Erythroblast (primary cell): ENCODE results near the gene SOD2.
"Not testable (repeated sequence)": the region's sequence is repeated elsewhere in the genome, so short reads cannot be mapped to it uniquely, and the experiment has no call there.

ENCODE experiments used
- DNase-seq, 2 experiments: peaks; one replicate each; lab custom pipeline; 2025; lab: John Stamatoyannopoulos, UW
- GATA1 ChIP-seq: IDR thresholded peaks from 2 replicates; pipeline ENCODE4 v1.6.1; 2011; ENCODE audit warnings: low read depth, mild to moderate bottlenecking, control low read depth, low read length, moderate library complexity
- POLR2A ChIP-seq: IDR thresholded peaks from 2 replicates; pipeline ENCODE4 v1.6.1; 2011; ENCODE audit warnings: mild to moderate bottlenecking, low read length

SOD2 gene

DNA sequence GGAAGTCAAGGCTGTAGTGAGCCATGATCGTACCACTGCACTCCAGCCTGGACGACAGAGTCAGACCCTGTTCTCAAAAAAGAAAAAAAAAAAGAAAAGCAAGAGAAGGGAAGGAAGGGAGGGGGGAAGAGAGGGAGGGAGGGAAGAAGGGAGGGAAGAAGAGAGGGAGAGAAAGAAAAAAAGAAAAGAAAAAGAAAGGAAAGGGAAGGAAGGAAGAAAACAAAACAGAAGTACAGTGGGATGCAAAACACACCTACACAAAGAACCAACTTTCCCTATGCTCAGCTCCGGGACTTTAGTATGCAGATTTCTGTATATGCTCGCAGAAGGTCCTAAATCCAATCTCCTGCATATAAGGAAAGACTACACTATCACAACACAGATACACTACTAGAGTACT is 31.7 kb upstream of the SOD2 start:
- no peak for TF ChIP-seq POLR2A
- no peak for TF ChIP-seq GATA1
- DNase-seq: no peak

DNA sequence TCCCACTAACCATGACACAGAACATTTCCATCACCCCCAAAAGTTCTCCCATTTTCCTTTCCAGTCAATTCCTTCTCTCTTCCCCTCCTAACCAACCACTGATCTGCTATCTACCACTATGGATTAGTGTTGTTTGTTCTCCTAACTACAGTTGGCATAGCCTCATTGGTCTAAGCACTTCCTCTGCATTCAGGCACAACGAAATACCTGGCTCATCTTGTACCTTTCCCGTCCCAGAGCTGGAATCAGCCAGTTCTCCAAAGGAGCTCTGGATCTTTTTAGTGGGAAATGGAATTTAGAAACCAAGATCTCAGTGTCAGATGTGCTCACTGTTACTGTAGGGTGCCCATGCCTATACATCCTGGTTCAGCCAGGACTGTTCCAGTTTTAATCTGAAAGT is 30.2 kb upstream of the SOD2 start:
- no peak for TF ChIP-seq POLR2A
- no peak for TF ChIP-seq GATA1
- DNase-seq: no peak

- TF ChIP-seq POLR2A: no peak
- no peak for TF ChIP-seq GATA1
- no peak for DNase-seq
Measured at GRCh38 chr6:159722655-159723054, 29.6 kb upstream of the SOD2 start.

DNA sequence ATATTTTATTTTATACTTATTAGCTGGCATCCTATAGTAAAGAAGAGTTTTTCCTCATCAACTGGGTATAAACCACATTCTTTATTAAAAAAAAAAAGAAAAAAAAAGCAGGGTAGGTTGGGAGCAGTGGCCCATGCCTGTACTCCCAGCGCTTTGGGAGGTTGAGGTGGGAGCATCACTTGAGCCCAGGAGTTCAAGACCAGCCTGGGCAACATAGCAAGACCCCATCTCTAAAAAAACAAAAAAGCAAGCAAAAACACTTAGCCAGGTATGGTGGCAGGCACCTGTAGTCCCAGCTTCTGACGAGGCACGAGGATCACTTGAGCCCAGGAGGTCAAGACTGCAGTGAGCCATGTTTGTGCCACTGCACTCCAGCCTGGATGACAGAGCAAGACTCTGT is 28.9 kb upstream of the SOD2 start:
- DNase-seq: not testable (repeated sequence)

DNA sequence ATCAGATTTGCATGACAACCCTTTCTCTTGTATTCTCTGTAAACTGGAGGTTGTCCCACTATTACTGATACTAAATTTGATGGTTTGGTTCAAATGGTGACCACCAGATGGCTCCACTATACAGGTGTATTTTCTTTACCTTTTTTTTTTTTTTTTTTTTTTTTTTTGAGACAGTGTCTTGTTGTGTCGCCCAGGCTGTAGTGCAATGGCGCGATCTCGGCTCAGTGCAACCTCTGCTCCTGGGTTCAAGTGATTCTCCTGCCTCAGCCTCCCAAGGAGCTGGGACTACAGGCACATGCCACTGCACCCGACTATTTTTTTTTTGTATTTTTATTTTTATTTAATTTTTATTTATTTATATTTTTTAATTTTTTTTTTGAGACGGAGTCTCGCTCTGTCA is 27.7 kb upstream of the SOD2 start:
- TF ChIP-seq GATA1: no peak
- TF ChIP-seq POLR2A: no peak
- peak; percentile 42 to 69 for DNase-seq

- no peak for DNase-seq
- TF ChIP-seq POLR2A (no peak), GATA1 (no peak)
Measured at GRCh38 chr6:159719287-159719686, 26.2 kb upstream of the SOD2 start.

- no peak for DNase-seq
- TF ChIP-seq GATA1 (no peak), POLR2A (no peak)
Measured at GRCh38 chr6:159718634-159719033, 25.6 kb upstream of the SOD2 start.

- TF ChIP-seq GATA1 (no peak), POLR2A (no peak)
- no peak for DNase-seq
Measured at GRCh38 chr6:159716247-159717096, 23.4 kb upstream of the SOD2 start.

DNA sequence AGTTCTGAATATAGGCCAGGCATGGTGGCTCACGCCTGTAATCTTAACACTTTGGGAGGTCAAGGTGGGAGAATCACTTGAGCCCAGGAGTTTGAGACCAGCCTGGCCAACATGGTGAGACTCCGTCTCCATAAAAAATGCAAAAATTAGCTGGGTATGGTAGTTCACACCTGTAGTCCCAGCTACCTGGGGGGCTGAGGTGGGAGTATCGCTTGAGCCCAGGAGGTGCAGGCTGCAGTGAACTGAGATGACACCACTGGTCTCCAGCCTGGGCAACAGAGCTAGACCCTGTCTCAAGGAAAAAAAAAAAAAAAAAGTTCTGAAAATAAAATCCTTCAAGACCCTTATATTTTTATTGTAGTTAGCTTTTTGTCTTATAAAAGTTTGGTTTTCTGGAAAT is 22.6 kb upstream of the SOD2 start:
- TF ChIP-seq GATA1: no peak
- no peak for TF ChIP-seq POLR2A

DNA sequence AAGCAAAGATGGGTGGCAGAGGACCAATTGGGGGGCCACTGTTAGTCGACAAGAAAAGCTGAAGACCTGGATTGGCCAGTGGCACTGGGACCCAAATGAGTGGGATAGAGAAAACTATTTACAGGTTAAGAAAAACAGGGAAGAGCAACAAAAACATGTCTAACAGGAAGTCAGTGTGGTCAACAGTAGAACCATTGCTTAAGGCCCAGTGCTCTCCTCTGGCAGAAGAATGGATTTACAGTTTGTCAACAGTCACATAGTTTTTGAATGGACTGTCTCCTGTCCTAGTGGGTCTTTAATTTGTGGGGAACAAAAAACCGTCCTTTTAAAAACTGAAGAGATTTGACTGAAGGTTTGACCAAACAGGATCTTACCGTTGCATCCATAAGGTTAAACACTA is 22.1 kb upstream of the SOD2 start:
- TF ChIP-seq GATA1 (no peak), POLR2A (no peak)
- no peak for DNase-seq

More for the DNA sequence above, 22.6 kb upstream of the SOD2 start:
- DNase-seq: no peak

DNA sequence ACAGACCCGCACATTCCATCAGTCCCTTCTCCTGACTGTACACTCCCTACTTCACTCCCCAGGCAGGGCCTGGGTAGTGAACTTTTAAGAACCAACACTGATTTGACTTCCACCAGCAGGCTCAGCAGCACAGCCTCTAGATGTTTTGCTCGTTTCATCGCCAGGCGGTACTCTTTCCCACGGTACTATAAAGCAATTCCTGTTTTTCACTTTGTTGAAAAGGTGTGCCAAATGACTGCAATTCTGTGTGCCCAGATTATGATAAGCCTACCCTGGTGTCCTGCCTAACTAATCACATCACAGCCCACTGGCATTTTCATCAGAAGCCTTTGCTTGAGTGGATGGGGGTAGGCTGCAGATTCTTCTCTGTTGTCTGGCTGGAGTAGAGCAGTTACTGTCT is 21.4 kb upstream of the SOD2 start:
- no peak for DNase-seq

DNA sequence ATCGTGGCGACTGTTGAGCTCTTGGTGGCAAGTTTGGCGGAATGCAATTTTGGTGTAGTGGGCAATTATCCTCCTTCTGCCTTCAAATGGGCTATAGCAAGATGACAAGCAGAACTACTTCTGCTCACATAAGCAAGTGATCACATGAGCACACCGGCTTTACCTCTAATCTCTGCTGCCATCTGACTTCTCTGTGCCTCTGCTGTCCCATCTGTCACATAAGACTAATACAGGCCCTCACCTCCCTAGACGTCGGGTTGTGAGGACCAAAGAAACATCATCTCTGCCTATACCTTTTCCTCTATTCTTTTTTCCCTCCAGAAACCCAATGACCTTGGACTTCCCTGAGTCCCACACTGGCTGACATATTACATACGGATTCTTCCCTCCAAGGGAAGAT is 20.9 kb upstream of the SOD2 start:
- no peak for DNase-seq
- TF ChIP-seq POLR2A (no peak), GATA1 (no peak)

More for the DNA sequence above, 21.4 kb upstream of the SOD2 start:
- TF ChIP-seq POLR2A (no peak), GATA1 (no peak)

- DNase-seq: not testable (repeated sequence)
Measured at GRCh38 chr6:159712389-159712788, 19.3 kb upstream of the SOD2 start.

DNA sequence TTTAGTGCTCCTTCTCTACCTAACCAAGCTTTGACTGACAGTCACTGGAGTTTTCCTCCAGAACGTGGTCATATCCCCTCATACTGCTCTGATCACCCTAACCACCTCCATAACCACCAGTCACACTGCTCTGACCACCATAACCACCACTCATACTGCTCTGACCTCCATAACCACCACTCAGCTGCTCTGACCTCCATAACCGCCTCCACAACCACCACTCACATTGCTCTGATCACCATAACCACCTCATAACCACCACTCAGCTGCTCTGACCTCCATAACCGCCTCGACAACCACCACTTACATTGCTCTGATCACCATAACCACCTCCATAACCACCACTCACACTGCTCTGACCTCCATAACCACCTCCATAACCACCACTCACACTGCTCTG is 17.6 kb upstream of the SOD2 start:
- DNase-seq: not testable (repeated sequence)

GRCh38 chr6:159701413-159701999 is 8.5 kb upstream of the SOD2 start:
- TF ChIP-seq POLR2A (no peak), GATA1 (no peak)
- no peak for DNase-seq

DNA sequence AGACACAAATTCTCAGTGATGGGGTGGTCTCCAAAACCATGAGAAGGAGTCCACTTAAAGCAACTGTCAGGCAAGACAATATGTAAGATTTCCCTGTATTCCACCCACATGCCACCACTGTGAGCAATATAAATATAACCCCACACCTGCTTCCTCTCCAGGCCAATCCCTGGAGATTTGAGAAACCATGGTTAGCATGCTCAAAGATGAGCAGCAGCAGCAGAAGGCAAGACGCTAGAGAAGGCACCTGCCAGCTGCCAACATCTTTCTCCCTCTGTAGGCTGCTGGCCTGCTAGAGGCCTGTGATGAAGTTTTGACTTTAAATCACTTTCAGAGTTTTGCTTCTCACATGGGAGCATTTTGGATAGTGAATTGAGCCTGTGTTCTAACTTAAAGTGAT is 7.9 kb upstream of the SOD2 start:
- TF ChIP-seq POLR2A (no peak), GATA1 (no peak)
- no peak for DNase-seq
